ENCODE data around the gene BFSP1. TPM values are rescaled to one million over a fixed set of nuclear protein-coding genes. Genes with fewer than 3 reads are reported as not detected.

The BFSP1 gene
- polyA plus RNA-seq, 3 donors: 3.3 to 4.4 (median 3.3) TPM

- DNase-seq (ENCODE audit: extremely low read depth in 1 of 11, low read depth in 9 of 11, low spot score in 4 of 11): no peak
These were observed 466 bp upstream of the BFSP1 start for GRCh38 chr20:17531665-17532025.

GRCh38 chr20:17530153-17530552 lies 1.0 kb downstream of the BFSP1 start:
- DNase-seq (ENCODE audit: extremely low read depth in 1 of 11, low read depth in 9 of 11, low spot score in 4 of 11): no peak

GRCh38 chr20:17529586-17529985 lies 1.6 kb downstream of the BFSP1 start:
- no peak for DNase-seq (ENCODE audit: extremely low read depth in 1 of 11, low read depth in 9 of 11, low spot score in 4 of 11)

- peak in 1 of 11 donors; percentile 22 for DNase-seq (ENCODE audit: extremely low read depth in 1 of 11, low read depth in 9 of 11, low spot score in 4 of 11)
These were observed 5.5 kb downstream of the BFSP1 start for GRCh38 chr20:17525650-17526049.

- DNase-seq (ENCODE audit: extremely low read depth in 1 of 11, low read depth in 9 of 11, low spot score in 4 of 11): no peak
These were observed 6.0 kb downstream of the BFSP1 start for GRCh38 chr20:17525132-17525531.

- DNase-seq (ENCODE audit: extremely low read depth in 1 of 11, low read depth in 9 of 11, low spot score in 4 of 11): no peak
These were observed 6.6 kb downstream of the BFSP1 start for GRCh38 chr20:17524560-17524959.

GRCh38 chr20:17523326-17523725 lies 7.9 kb downstream of the BFSP1 start:
- DNase-seq (ENCODE audit: extremely low read depth in 1 of 11, low read depth in 9 of 11, low spot score in 4 of 11): no peak

- DNase-seq (ENCODE audit: extremely low read depth in 1 of 11, low read depth in 9 of 11, low spot score in 4 of 11): no peak
These were observed 8.7 kb downstream of the BFSP1 start for GRCh38 chr20:17522528-17522927.

GRCh38 chr20:17520583-17520982 lies 10.6 kb downstream of the BFSP1 start:
- DNase-seq (ENCODE audit: extremely low read depth in 1 of 11, low read depth in 9 of 11, low spot score in 4 of 11): no peak

GRCh38 chr20:17519606-17520285 lies 11.4 kb downstream of the BFSP1 start:
- DNase-seq (ENCODE audit: extremely low read depth in 1 of 11, low read depth in 9 of 11, low spot score in 4 of 11): no peak

- no peak for DNase-seq (ENCODE audit: extremely low read depth in 1 of 11, low read depth in 9 of 11, low spot score in 4 of 11)
These were observed 12.7 kb downstream of the BFSP1 start for GRCh38 chr20:17518339-17519052.

- no peak for DNase-seq (ENCODE audit: extremely low read depth in 1 of 11, low read depth in 9 of 11, low spot score in 4 of 11)
These were observed 16.1 kb downstream of the BFSP1 start for GRCh38 chr20:17515053-17515452.

- no peak for DNase-seq (ENCODE audit: extremely low read depth in 1 of 11, low read depth in 9 of 11, low spot score in 4 of 11)
These were observed 17.2 kb downstream of the BFSP1 start for GRCh38 chr20:17513939-17514338.

- no peak for DNase-seq (ENCODE audit: extremely low read depth in 1 of 11, low read depth in 9 of 11, low spot score in 4 of 11)
These were observed 19.8 kb downstream of the BFSP1 start for GRCh38 chr20:17511401-17511800.

GRCh38 chr20:17510548-17510947 lies 20.6 kb downstream of the BFSP1 start:
- no peak for DNase-seq (ENCODE audit: extremely low read depth in 1 of 11, low read depth in 9 of 11, low spot score in 4 of 11)

GRCh38 chr20:17508756-17509155 lies 22.4 kb downstream of the BFSP1 start:
- no peak for DNase-seq (ENCODE audit: extremely low read depth in 1 of 11, low read depth in 9 of 11, low spot score in 4 of 11)

- no peak for DNase-seq (ENCODE audit: extremely low read depth in 1 of 11, low read depth in 9 of 11, low spot score in 4 of 11)
These were observed 23.6 kb downstream of the BFSP1 start for GRCh38 chr20:17507531-17507930.

GRCh38 chr20:17507032-17507431 lies 24.1 kb downstream of the BFSP1 start:
- no peak for DNase-seq (ENCODE audit: extremely low read depth in 1 of 11, low read depth in 9 of 11, low spot score in 4 of 11)

- no peak for DNase-seq (ENCODE audit: extremely low read depth in 1 of 11, low read depth in 9 of 11, low spot score in 4 of 11)
These were observed 25.3 kb downstream of the BFSP1 start for GRCh38 chr20:17505636-17506517.

All from renal cortex interstitium (tissue), 11 donors.